Thyroid gland (tissue), 4 donors: ENCODE results near the gene IL31RA.

Experiments used
- CTCF ChIP-seq, 6 experiments: fragments of 200-600 bp in 3 of 6; fragments of 450-650 bp in 3 of 6; sonication (generic) in 3 of 6; IDR thresholded peaks; one replicate each; pipeline ENCODE4 v1.5.1; 2016 to 2019; ENCODE audit warnings: antibody characterized with exemption in 6 of 6, mild to moderate bottlenecking in 2 of 6, inconsistent platforms in 1 of 6, moderate library complexity in 1 of 6
- POLR2A ChIP-seq, 2 donors: fragments of 450-650 bp; IDR thresholded peaks; one replicate each; pipeline ENCODE4 v1.6.1; 2017; ENCODE audit warnings: antibody characterized with exemption in 2 of 2, mild to moderate bottlenecking in 2 of 2, moderate library complexity in 1 of 2

GRCh38 chr5:55868846-55869245, 17.7 kb downstream of the IL31RA start:
- TF ChIP-seq CTCF (IDR thresholded peaks at IDR 0.05) (no peak), POLR2A (IDR thresholded peaks at IDR 0.05) (no peak)
